Stimulated activated naive CD4-positive, alpha-beta T cell treated with Interleukin-2 at 50 U/mL for 16 hours (primary cell): ENCODE data around the gene ZFHX3.

Experiments
- DNase-seq: peaks from one replicate; lab custom pipeline; 2025; lab: John Stamatoyannopoulos, UW

The ZFHX3 gene

DNA sequence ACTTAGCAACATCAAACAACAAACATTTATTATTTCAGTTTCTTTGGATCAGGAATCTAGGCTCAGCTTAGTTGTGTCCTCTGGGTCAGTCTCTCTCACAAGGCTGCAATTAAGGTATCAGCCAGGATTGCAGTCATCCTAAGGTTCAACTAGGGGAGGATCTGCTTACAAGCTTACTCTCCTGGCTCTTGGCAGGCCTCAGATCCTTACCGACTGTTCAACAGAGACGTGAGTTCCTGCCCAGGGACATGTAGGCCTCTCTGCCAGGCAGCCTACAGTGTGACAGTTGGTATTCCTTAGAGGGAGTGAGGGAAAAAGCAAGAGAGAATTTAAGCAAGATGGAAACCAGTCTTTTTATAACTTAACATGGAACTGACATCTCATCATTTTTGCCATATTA, 294.0 kb downstream of the ZFHX3 start:
- DNase-seq: no peak

DNA sequence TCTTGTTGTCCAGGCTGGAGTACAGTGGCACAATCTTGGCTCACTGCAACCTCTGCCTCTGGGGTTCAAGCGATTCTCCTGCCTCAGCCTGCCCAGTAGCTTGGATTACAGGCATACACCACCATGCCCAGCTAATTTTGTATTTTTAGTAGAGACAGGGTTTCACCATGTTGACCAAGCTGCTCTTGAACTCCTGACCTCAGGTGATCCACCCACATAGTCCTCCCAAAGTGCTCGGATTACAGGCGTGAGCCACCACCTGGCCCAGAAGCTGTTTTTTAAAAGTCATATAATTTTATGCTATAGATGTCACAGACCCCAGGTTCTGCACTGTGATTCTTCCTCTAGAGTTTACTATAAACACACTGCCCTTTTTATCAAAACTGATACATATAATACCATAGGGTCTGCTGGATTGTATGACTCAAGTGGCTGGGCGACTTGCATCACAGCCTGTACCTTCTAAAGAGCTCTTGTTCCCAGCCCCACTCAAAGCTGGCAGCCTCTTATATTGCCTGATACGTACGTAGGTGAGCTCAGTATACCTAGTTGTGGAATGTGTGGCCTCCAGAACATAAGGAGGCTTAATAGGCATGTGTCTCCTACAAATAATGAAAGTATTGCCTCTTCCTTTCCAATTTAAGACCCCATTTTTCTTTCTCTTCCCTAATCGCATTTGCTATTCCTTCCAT, 295.8 kb downstream of the ZFHX3 start:
- no peak for DNase-seq

DNA sequence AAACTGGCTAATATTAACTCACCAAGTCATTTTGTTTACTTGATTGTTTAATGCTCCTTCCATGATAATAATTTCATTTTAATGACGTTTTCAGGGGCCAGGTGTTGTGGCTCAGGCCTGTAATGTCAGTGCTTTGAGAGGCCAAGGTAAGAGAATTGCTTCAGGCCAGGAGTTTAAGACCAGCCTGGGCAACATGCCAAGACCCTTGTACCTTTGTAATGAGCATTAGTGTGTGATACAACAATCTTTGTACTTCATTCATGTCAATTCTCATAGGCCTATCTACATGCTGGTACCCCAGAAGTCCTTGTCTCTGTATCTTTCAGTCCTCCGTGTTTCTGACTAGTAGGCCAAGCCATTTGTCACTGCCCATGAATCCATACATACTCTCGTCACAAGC, 296.9 kb downstream of the ZFHX3 start:
- DNase-seq: no peak

DNA sequence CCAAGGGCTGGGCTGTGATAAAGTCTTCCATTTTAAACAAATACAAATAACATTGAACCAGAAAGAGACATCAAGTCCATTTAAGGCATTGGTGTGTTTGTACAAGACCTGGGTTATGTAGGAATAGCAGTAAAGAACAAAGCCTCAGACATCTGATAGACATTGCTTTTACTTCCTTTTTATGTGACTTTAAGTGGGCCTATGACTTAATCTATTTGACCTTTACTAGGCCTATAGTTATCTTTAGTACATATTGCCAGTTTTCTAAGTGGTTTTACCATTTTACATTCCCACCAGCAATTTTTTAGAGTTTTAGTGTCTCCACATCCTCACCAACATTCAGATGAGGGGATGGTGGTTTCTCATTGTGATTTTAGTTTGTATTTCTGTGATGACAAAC, 298.8 kb downstream of the ZFHX3 start:
- no peak for DNase-seq

DNA sequence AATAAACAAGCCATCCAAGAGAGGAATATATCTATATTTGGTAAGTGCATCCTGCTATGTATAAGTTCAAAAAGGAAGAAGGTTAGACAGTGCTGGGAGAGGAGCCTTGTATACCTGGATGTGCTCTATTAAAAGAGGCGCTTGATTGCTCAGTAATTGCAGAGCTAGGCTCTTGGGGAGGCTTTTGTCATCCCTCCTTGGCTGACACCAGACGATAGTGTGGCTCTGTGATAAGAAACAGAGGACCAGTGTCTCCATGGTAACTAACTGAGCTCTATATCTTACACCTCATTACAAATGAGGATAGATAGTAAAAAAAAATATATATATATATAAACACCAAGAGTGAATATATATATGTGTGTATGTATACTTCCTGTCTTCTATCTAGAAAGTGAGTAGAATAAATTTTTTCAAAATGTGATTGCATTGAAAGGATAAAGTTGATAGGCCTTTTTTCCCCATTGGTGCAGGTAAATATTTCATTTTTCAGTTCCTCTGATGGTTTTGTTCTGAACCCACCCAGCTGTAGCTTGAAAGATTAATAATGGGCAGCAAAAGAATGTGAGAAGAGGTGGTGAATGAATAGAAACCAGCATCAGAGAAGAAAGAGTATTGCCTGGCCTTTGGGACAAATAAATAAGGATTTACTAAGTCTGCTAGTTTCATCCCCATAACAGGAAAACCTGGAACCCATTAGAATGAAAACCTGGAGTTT, 303.7 kb downstream of the ZFHX3 start:
- no peak for DNase-seq

DNA sequence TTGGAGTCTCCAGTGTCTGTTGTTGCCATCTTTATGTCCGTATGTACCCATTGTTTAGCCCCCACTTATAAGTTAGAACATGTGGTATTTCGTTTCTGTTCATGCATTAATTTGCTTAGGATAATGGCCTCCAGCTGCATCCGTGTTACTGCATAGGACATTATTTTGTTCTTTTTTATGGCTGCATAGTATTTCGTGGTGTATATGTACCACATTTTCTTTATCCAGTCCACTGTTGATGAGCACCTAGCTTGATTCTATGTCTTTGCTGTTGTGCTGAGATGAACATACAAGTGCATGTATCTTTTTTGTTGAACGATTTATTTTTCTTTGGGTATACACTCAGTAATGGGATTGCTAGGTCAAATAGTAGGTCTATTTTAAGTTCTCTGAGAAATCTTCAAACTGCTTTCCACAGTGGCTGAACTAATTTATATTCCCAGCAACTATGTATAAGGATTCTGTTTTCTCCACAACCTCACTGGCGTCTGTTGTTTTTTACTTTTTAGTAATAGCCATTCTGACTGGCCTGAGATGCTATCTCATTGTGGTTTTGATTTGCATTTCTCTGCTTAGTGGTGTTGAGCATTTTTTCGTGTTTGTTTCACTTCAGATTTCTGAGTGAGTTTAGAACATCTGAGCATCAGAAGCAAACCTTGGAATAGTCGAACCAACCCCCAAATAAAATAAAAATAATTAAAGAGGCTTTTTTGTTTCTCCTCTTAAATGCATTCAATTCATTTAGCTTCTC, 304.7 kb downstream of the ZFHX3 start:
- DNase-seq: no peak

DNA sequence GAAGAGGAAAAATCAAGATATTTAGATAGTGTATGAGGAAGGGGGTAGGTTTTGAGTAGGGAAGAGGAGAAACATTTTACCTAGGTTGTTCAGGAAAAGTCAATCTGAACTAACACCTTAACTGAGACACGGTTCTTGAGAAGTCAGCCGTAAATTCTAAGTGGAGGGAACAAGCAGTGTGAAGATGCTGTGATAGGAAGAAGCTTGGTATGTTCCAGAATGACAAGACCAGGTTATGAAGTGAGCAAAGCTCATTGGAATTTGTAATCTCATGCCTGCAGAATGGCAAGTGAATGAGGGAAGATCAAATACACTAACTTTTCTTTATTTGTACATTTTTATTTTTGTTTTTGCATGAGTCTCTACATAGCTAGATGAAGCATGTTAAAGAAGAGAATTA, 307.6 kb downstream of the ZFHX3 start:
- no peak for DNase-seq

DNA sequence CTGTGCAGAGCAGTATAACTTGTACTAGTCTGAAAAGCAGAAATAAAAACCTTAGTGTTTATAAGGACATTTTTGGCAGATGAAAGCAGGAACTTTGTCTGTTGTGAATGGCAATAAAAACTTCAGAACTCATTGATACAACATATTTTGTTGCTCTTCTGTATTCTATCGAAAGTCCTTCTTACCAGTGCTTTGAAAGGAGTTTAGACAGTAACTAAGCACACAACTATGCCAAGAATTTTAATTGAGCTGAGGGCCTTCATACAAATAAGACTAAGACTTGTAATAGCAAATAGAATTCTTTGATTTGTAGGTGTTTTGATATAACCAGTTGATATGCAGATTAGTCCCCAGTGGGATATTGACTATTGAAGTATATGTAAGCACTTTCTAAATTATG, 308.4 kb downstream of the ZFHX3 start:
- no peak for DNase-seq

DNA sequence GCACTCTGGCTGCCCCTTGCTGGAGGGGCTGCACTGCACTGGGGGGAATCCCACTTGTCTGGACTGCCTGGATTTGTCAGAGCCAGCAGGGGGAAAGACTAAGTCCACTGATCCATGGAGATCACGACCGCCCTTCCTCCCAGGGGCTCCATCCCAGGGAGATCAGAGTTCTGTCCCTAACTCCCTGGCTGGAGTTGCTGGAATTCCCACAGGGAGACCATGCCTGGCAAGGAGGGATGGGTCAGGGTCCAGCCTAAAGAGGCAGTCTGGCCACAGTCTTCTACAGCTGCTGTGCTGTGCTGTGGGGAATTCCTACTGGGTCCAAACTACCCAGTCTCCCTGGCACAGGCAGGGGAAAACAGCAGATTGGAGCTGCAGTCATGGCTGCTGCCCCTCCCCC, 311.9 kb downstream of the ZFHX3 start:
- no peak for DNase-seq
